ENCODE data around the gene SCAPER. TPM values are rescaled to one million over a fixed set of nuclear protein-coding genes. Genes with fewer than 3 reads are reported as not detected.

The SCAPER gene
- total RNA-seq, 1 experiment from 2014 or later = 7.4 TPM

Small RNA genes within 50 kb of the gene (microRNA-seq; reads per million reads assigned to microRNA genes)
- not detected for gene MIR3713 (ENCODE audit: borderline microRNAs expressed)

Other genes with a start within 250 kb of the SCAPER start
- 134 and 139 TPM in 2 replicates for gene RCN2, start 26.4 kb upstream of the SCAPER start, total RNA-seq (2021)
- gene PSTPIP1, start 89.8 kb upstream of the SCAPER start, total RNA-seq (2021) = 1.1 and 1.8 TPM in 2 replicates
- gene TSPAN3, start 165.8 kb upstream of the SCAPER start, total RNA-seq (2021) = 117 and 124 TPM in 2 replicates

Data from H9 (cell line).